Adrenal gland (tissue), 12 donors: Measurements from ENCODE around the gene RAI14. TPM values are rescaled to one million over a fixed set of nuclear protein-coding genes. Genes with fewer than 3 reads are reported as not detected.
A peak's percentile ranks its signal among the peaks of the same experiment; 100 is the strongest.

Source experiments
- DNase-seq, 7 donors: peaks; one replicate each; pipeline ENCODE4 v3.0.0-alpha.2; 2019 to 2020
- H3K27ac ChIP-seq, 5 donors: fragments of 200-600 bp; sonication (generic) in 4 of 5; 1 replicate in 3 of 5; 2 replicates in 2 of 5; pipeline versions ENCODE4 v1.5.1 to v1.8.0; 2016 to 2020; ENCODE audit warnings: mild to moderate bottlenecking in 1 of 5
- H3K27me3 ChIP-seq: fragments of 200-600 bp; 2 replicates; pipeline ENCODE4 v1.8.0; 2021
- H3K36me3 ChIP-seq, 2 donors: fragments of 200-600 bp; replicated peaks in 1 of 2; 1 replicate in 1 of 2; 2 replicates in 1 of 2; pipeline versions ENCODE4 v1.5.1 to v1.8.0; 2018 to 2022
- H3K4me1 ChIP-seq, 2 donors: fragments of 200-600 bp; replicated peaks in 1 of 2; 1 replicate in 1 of 2; 2 replicates in 1 of 2; pipeline versions ENCODE4 v1.5.1 to v1.8.0; 2018 to 2021
- H3K4me3 ChIP-seq, 4 donors: fragments of 200-600 bp; sonication (generic) in 3 of 4; one replicate each; pipeline ENCODE4 v1.5.1; 2016 to 2018
- H3K9me3 ChIP-seq, 3 donors: fragments of 200-600 bp; sonication (generic) in 1 of 3; replicated peaks in 1 of 3; 1 replicate in 2 of 3; 2 replicates in 1 of 3; pipeline versions ENCODE4 v1.5.1 to v1.8.0; 2016 to 2021
- CTCF ChIP-seq, 6 experiments: fragments of 450-650 bp in 4 of 6; fragments of 200-600 bp in 2 of 6; sonication (generic) in 1 of 6; IDR thresholded peaks; 1 replicate in 5 of 6; 2 replicates in 1 of 6; pipeline versions ENCODE4 v1.5.1 to v1.8.0; 2016 to 2021; ENCODE audit warnings: antibody characterized with exemption in 6 of 6, mild to moderate bottlenecking in 2 of 6, moderate library complexity in 1 of 6
- POLR2A ChIP-seq, 2 donors: fragments of 450-650 bp; IDR thresholded peaks; one replicate each; pipeline ENCODE4 v1.6.1; 2017; ENCODE audit warnings: antibody characterized with exemption in 2 of 2, mild to moderate bottlenecking in 2 of 2, moderate library complexity in 1 of 2
- WGBS, 4 donors: extraction: QIAGEN DNeasy Blood & Tissue Kit in 2 of 4; methylation state at CpG; one replicate each; pipeline versions ENCODE4 v1.1.5 to v1.1.7; 2013 to 2017; 5-methylcytosine and 5-hydroxymethylcytosine counted together
- intact Hi-C, 2 donors: fragments of 100-400 bp; cut with DNase I; formaldehyde crosslinking; loops; one replicate each; pipeline versions ENCODE4 v1.14.1 to v1.15.0; 2022 to 2023
- polyA plus RNA-seq, 3 donors: library from polyadenylated mRNA; stranded (reverse); fragments of 200-250 nt in 2 of 3; fragments of 350-450 nt in 1 of 3; fragmentation: Illumina TruSeq in 1 of 3; extraction: RNeasy Lipid Tissue Mini Kit (QIAGEN cat#74804) in 1 of 3; gene quantifications; one replicate each; pipeline ENCODE4 v1.2.3, GENCODE V29; 2013 to 2014
- total RNA-seq, 9 donors: library from RNA; depleted of rRNA in 4 of 9; stranded (reverse); fragments of >200 nt in 4 of 9; fragments of 120-200 nt in 1 of 9; fragmentation: NEBNext Ultra II Directional in 1 of 9; extraction: Animal tissue kit (Norgen Biotek cat#: 25700) in 1 of 9; gene quantifications; one replicate each; pipeline versions ENCODE4 v1.1.0 to v1.2.4, GENCODE V29; 2013 to 2023
- donor health status: healthy with polysubstance abuse.
- donor health status: Bipolar disorder and iron deficiency.
- donor health status: DM: yes; HTN: yes; CAD: no.
- donor health status: DM: no; HTN: no; CAD: no.
- donor health status: DM: no; HTN: no; CAD: no.
- donor health status: DM: yes; HTN: yes; CAD: no.

RAI14 gene
- total and polyA plus RNA-seq, 12 donors: 9.1 to 158 (median 28.5) TPM

- H3K4me1 ChIP-seq: peaks cover 0 to 7% of the 10 kb centered on the region in 2 donors
- 83 to 91% (median 90%) methylated on average over 1 of the region's 1 CpG for WGBS, 4 donors
- DNase-seq: no peak
- H3K4me3 ChIP-seq: no peak overlapping the region
- peaks cover 0 to 9% of the 10 kb centered on the region in 2 donors for H3K36me3 ChIP-seq
- peak overlapping the region in 2 of 5 donors; percentile 43 to 66 for H3K27ac ChIP-seq
- no peaks in the 10 kb centered on the region for H3K27me3 ChIP-seq
- intact Hi-C loops: no loop called here
- no peaks in the 10 kb centered on the region for H3K9me3 ChIP-seq
- TF ChIP-seq POLR2A (IDR thresholded peaks at IDR 0.05) (no peak), CTCF (IDR thresholded peaks at IDR 0.05) (no peak)
Measured at GRCh38 chr5:34834794-34835089, 178.6 kb downstream of the RAI14 start.

- TF ChIP-seq POLR2A (IDR thresholded peaks at IDR 0.05) (no peak), CTCF (IDR thresholded peaks at IDR 0.05) (no peak)
- DNase-seq: no peak
- 89 to 94% (median 91%) methylated on average over 3 of the region's 3 CpGs for WGBS, 4 donors
- H3K9me3 ChIP-seq: no peaks in the 10 kb centered on the region
- H3K27ac ChIP-seq: no peak overlapping the region
- H3K27me3 ChIP-seq: no peaks in the 10 kb centered on the region
- peaks cover 0 to 7% of the 10 kb centered on the region in 2 donors for H3K4me1 ChIP-seq
- no peak overlapping the region for H3K4me3 ChIP-seq
- H3K36me3 ChIP-seq: peaks cover 0 to 2% of the 10 kb centered on the region in 2 donors
- intact Hi-C loops: no loop called here
Measured at GRCh38 chr5:34835664-34836063, 179.5 kb downstream of the RAI14 start.

DNA sequence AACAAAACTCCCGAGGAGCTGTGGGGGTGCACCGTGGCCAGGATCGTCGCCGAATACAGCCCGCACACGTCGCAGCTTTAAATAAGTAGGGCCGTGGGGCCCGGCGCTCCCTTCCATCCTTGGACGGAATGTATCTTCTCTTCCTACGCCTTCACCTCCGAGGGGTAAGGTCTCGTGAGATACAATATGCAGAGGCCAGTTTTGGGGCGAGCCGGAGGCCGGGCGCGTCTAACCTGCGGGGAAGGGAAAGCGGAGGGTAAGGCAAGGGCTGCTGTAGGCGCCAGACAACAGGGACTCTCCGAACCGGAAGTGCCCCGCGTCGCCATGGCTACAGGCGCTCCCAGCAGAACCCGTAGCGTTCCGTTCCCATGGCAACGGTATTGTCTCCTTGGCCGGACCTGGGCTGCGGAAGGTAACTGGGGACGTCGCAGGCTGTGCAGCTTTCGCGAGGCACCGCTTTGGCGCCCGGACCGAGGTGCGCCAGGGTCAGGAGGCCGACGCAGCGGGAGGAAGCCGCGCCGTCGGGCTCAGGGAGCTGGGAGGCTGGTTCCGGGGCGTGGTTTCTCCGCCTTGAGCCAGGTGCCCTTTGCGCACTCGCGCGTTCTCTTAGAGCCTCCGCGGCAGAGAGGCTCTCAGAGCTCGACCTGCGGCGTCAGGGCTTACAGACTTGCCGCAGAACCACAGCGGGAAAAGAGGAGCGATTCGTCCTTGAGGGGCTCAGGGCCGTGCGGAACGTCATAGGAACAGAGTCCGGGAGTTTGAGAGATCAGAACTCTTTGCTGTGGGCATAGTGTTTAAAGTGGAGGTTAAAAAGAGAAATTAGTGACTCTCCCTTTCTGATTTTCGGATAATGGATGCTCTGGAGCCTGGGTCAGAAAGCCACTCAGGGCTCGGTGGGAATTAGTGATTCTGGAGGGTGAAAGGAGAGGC is 182.9 kb downstream of the RAI14 start, which contains the start of gene TTC23L:
Gene TTC23L, plus strand, starts transcription at position 380 of the 930 bp plus-strand sequence. CDS start 1,508 bp downstream, outside the sequence.
- intact Hi-C loops: no loop called here
- peaks cover 0 to 16% of the 10 kb centered on the region in 2 donors for H3K4me1 ChIP-seq
- H3K36me3 ChIP-seq: no peaks in the 10 kb centered on the region
- H3K9me3 ChIP-seq: no peaks in the 10 kb centered on the region
- H3K27me3 ChIP-seq: no peaks in the 10 kb centered on the region
- H3K4me3 ChIP-seq: peak within 1 kb of the TSS; percentile 11 to 66 (median 37)
- peak within 1 kb of the TSS; percentile 34 to 88 (median 75) for H3K27ac ChIP-seq
- no peak for TF ChIP-seq CTCF (IDR thresholded peaks at IDR 0.05)
- TF ChIP-seq POLR2A (IDR thresholded peaks at IDR 0.05): peak; percentile 86 to 94
- WGBS, 4 donors: 1 to 5% (median 1%) methylated on average over 31 to 73 of the region's 73 CpGs
- peak; percentile 93 to 98 (median 96) for DNase-seq

GRCh38 chr5:34841816-34842215 is 185.7 kb downstream of the RAI14 start:
- H3K4me3 ChIP-seq: no peak overlapping the region
- no peak overlapping the region for H3K27ac ChIP-seq
- no peaks in the 10 kb centered on the region for H3K36me3 ChIP-seq
- H3K9me3 ChIP-seq: no peaks in the 10 kb centered on the region
- H3K4me1 ChIP-seq: peaks cover 0 to 16% of the 10 kb centered on the region in 2 donors
- TF ChIP-seq POLR2A (IDR thresholded peaks at IDR 0.05): no peak
- no peak for TF ChIP-seq CTCF (IDR thresholded peaks at IDR 0.05)
- DNase-seq: no peak
- 84 to 100% (median 94%) methylated on average over 2 of the region's 2 CpGs for WGBS, 4 donors
- intact Hi-C loops: no loop called here
- no peaks in the 10 kb centered on the region for H3K27me3 ChIP-seq
